ENCODE results near the gene PROS1.

GRCh38 chr3:94011233-94011711 lies 37.6 kb upstream of the PROS1 start:
- TF ChIP-seq YY1 (IDR thresholded peaks at IDR 0.05; ENCODE audit: insufficient read depth, insufficient read length), result no peak
- no peak for TF ChIP-seq ZNF274 (IDR thresholded peaks at IDR 0.05; ENCODE audit: low read depth, low read length)
- no peak for TF ChIP-seq SUZ12 (IDR thresholded peaks at IDR 0.05; ENCODE audit: extremely low read depth, insufficient read depth, insufficient read length)

Data from NT2/D1 (cell line).